ENCODE data around the gene SEL1L3. TPM values are rescaled to one million over a fixed set of nuclear protein-coding genes. Genes with fewer than 3 reads are reported as not detected.

Gene SEL1L3
- total RNA-seq, 1 experiment from 2014 or later: 48.3 TPM

- no peak overlapping the region for H4K5ac ChIP-seq (ENCODE audit: insufficient read length, low read depth, low read length)
- H2BK5ac ChIP-seq (ENCODE audit: insufficient read length, low read length): no peak overlapping the region
- H3K27ac ChIP-seq (ENCODE audit: insufficient read length, low read depth, low read length): no peak overlapping the region
- H3T11ph ChIP-seq (ENCODE audit: low read length): no peak overlapping the region
- H4K20me1 ChIP-seq (ENCODE audit: control insufficient read depth, insufficient read depth, insufficient read length): no peaks in the 10 kb centered on the region
- WGBS (ENCODE audit: extremely low coverage, insufficient read length, low lambda C conversion rate): no CpG with 5 or more reads among the region's 4 CpGs
- H2AFZ ChIP-seq (ENCODE audit: low read length): no peak overlapping the region
- no peak overlapping the region for H2BK120ac ChIP-seq (ENCODE audit: low read depth, low read length, poor library complexity, severe bottlenecking)
- no peak overlapping the region for H3K9ac ChIP-seq (ENCODE audit: extremely low read depth, insufficient read length, low read length)
- H3K14ac ChIP-seq (ENCODE audit: insufficient read depth, low read length): no peak overlapping the region
- DNase-seq: no peak
- H4K8ac ChIP-seq (replicated peaks; ENCODE audit: insufficient read length, low read depth, low read length): no peak overlapping the region
- no peaks in the 10 kb centered on the region for H3K79me2 ChIP-seq (ENCODE audit: insufficient read depth, low read length)
- H2BK15ac ChIP-seq (ENCODE audit: low read depth, low read length): no peak overlapping the region
- Mint-ChIP-seq H3K36me3 (ENCODE audit: insufficient read depth in 1 of 3, low read depth in 3 of 3) (no peaks in the 10 kb centered on the region), H3K4me1 (peaks cover 0 to 9% of the 10 kb centered on the region in 2 experiments; a peak in 3 of 4 replicates), H3K27ac (no peak overlapping the region), H3K4me3 (no peak overlapping the region), H3K27me3 (ENCODE audit: low read depth) (no peaks in the 10 kb centered on the region; the same call in 1 of the 2 replicates), H3K9me3 (no peaks in the 10 kb centered on the region; a peak in 1 of 5 replicates)
- TF ChIP-seq CTCF (conservative IDR thresholded peaks at IDR 0.05): no peak
- H3K4me2 ChIP-seq (ENCODE audit: insufficient read depth, insufficient read length, low read length): no peak overlapping the region
- H3K4ac ChIP-seq (ENCODE audit: low read depth, low read length): no peak overlapping the region
- no peak overlapping the region for H4K91ac ChIP-seq (ENCODE audit: insufficient read length, low read depth, low read length)
- H3K79me1 ChIP-seq (ENCODE audit: insufficient read depth, low read depth, low read length, poor library complexity, severe bottlenecking): no peaks in the 10 kb centered on the region
- H3K9me3 ChIP-seq (ENCODE audit: control insufficient read depth, low read depth, low read length): no peaks in the 10 kb centered on the region
- H2BK12ac ChIP-seq (ENCODE audit: insufficient read length, low read depth, low read length): no peak overlapping the region
- no peak overlapping the region for H3K18ac ChIP-seq (ENCODE audit: insufficient read length, low read depth, low read length)
- H3K23me2 ChIP-seq (ENCODE audit: insufficient read length, low read depth, low read length, poor library complexity, severe bottlenecking): no peaks in the 10 kb centered on the region
- H2AK5ac ChIP-seq (ENCODE audit: insufficient read length, low read length): no peak overlapping the region
- no peaks in the 10 kb centered on the region for H3K27me3 ChIP-seq (ENCODE audit: insufficient read depth, low read length)
- no peaks in the 10 kb centered on the region for H3K4me1 ChIP-seq (ENCODE audit: insufficient read depth, low read length)
- no peak overlapping the region for H3K23ac ChIP-seq (ENCODE audit: insufficient read length, low read depth, low read length)
- no peak overlapping the region for H2BK20ac ChIP-seq (ENCODE audit: low read depth, low read length, poor library complexity, severe bottlenecking)
- no peak overlapping the region for H3K56ac ChIP-seq (ENCODE audit: insufficient read length, low read depth, low read length)
Measured at GRCh38 chr4:25881193-25881592, 18.4 kb upstream of the SEL1L3 start.

All from H9 (cell line).